ENCODE data around the gene C14orf119.

C14orf119 gene

DNA sequence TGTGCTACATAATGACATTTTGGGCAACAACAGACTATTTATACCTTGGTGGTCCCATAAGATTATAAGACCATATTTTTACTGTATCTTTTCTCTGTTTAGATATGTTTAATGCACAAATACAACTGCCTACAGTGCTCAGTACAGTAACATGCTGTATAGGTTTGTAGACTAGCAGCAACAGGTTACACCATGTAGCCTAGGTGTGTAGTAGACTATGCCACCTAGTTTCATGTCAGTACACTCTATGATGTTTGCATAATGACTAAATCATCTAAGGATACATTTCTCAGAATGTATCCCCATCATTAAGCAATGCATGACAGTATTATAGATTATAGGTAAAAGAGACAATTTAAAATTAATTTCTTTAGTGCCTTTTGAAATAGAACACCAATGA lies 54.4 kb downstream of the C14orf119 start:
- DNase-seq (ENCODE audit: low read depth): no peak

Measured in T-helper 22 cell (primary cell).